Fibroblast of skin of left biceps (primary cell): ENCODE results near the gene EXD1.

ENCODE experiments used
- DNase-seq, 2 experiments: peaks; one replicate each; pipeline ENCODE4 v3.0.0-alpha.2; 2013; ENCODE audit warnings: low read depth in 2 of 2

The EXD1 gene

DNA sequence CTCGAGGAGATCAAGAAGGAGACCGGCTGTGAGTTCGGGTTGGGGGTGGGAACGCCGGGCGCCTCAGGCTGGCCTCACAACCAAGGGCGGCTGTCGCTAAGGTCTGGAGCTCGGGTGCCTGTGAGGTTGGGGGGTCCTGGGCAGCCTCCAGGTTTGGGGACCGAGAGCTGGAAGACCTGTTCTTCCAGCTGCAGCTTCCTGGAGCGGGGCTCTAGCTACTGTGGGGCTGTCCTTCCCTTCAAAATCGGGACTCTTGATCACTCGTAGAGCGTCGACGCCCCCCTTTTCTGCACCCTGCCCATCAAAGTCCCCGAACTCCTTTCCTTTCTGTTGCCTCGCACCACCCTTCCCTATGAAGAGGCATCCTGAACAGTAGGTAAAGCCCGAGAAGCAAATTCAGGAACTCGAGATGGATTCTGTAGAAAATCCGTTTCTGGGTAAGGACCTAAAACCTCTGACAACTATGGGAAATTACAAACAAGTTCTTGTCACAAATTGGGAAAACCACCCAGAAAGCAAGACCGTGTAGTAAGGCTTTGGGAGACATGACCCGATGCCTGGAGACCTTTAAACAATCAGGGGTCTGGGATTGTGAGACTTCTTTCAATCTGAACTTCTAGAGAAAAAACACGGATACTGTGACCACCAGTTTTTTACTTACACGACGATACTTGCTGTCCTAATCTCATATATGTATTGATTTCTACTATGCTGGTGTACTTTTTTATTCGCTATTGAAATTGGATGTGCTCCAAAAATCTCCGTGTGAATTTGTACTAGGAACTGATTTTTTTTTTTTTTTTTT lies 1.1 kb upstream of the EXD1 start:
- DNase-seq = no peak

DNA sequence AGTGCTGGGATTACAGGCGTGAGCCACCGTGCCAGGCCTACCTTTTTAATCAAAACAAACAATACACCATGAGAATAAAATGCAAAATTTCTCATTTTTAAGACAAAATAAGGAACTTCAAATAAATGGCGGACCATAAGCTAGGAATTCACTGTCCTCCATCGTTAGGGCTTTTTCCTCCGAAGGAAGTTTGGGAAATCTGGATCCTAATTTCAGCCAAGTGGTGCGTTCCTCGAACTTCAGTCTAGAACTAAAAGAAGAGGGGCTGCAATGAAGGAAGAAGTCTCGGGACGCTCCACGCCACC lies 260 bp downstream of the EXD1 start:
- DNase-seq = no peak

DNA sequence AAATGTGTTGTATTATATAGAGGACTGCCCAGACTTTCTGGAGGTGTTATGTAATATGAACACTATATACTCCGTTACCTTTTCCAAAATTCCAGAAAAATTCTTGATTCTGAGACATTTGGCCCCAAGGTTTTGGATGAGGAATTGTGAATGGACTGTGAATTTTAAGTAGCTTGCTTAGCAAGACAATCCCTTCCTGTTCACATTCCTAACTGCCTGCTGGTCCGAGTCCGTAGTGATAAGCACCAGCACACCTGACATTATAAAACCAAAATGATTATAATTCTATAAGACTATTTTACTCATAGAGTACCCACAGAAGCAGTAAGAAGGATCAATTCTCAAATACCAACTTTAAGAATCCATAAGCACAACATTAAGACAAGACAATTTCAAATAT lies 11.2 kb downstream of the EXD1 start:
- DNase-seq = no peak

DNA sequence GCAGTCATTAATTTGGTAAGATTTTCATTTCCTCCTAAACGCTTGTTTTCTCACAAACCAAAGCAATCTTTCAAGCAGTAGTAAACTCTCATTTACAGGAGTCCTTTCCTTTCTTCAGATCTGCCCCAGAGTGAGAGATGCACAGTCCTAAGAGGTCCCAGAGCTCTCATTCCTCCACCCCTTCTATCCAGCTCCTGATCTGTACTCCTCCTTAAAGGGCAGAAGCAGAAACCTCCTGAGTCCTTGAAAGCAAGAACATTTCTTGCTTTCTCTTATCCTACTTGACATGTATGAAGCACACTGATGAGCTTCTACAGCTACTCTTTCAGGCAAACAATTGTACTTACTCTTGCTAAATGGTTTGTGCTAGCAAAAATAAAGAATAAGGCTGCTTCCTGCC lies 11.7 kb downstream of the EXD1 start:
- DNase-seq = no peak

DNA sequence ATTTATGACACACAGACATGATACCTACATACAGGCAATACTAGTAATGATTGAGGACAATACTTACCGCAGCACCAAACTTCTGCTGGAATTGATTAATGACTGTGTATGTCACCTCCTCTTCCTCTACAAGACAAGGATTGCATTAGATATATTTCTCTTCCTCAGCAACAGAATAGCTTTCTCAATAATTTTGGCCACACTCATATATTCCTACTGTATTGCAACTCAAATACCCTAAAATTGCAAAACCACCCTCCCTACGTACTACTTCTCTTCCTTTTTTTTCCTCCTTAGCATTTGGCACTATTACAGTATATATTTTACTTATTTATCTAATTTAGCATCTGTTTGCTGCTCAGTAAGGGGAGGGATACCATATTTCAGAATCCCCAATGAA lies 14.8 kb downstream of the EXD1 start:
- DNase-seq = no peak

DNA sequence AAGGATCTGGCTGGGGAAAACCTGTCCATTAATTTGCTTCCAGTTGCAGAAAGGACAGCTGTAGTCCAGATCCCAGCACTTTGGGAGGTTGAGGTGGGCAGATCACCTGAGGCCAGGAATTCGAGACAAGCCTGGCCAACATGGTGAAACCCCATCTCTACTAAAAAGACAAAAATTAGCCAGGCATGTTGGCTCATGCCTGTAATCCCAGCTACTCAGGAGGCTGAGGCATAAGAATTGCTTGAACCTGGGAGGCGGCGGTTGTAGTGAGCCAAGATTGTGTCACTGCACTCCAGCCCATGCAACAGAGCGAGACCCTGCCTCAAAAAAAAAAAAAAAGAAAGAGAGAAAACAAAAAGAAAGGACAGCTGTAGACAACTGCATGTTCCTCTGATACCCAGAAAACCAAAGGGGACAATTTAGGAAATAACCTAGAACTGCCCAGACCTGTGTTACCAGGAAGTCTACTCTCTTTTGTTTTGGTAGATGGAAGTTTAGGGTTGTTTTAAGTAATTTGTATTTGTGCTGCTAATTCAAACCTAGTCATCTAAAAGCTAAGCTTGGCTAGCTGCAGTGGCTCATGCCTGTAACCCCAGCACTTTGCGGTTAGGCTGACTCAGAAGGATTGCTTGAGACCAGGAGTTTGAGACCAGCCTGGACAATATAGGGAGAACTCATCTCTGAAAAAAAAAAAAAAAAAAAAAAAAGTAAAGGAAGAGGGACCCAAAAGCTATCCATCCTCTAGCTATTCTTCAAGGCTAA lies 22.7 kb downstream of the EXD1 start:
- DNase-seq = no peak

DNA sequence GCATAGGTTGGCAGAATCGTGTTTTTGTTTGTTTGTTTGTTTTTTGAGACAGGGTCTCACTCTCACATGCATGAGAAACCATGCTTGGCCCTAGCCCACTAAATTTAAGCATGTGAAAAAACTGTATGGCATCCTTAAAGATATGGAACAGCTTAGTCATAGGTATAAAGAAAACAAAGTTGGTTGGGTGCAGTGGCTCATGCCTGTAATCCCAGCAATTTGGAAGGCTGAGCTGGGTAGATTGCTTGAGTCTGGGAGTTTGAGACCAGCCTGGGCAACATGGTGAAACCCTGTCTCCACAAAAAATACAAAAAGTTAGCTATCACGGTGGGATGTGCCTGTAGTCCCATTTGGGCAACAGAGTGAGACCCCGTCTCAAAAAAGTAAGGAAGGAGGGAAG lies 25.2 kb downstream of the EXD1 start:
- no peak for DNase-seq

DNA sequence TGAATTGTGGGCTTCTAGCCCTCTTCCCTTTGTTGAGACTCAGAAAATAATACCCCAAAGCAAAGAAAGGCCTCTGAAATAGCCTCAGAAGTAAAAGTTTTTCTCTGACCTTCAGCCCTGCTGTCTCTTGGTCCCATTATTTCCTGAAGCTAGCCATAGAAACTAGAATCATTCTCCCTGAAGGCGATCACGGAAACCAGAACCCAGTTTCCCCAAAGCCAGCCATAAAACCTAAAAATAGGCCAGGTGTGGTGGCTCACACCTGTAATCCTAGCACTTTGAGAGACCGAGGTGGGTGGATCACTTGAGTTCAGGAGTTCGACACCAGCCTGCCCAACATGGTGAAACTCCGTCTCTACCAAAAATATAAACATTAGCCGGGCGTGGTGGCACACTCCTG lies 27.2 kb downstream of the EXD1 start:
- DNase-seq = no peak

DNA sequence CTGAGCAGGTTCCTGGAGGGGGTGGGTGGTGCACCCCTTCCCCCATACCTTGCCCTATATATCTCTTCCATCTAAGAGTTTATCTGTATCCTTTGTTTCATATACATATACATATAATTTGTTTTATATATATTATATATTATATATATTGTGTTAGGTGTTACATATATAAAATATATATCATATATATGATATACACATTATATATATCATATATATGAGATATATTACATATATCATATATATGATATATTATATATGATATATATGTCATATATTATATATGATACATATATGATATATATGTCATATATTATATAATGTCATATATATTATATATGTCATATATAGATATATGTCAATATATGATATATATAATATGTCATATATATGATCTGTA lies 31.1 kb downstream of the EXD1 start:
- DNase-seq = no peak

DNA sequence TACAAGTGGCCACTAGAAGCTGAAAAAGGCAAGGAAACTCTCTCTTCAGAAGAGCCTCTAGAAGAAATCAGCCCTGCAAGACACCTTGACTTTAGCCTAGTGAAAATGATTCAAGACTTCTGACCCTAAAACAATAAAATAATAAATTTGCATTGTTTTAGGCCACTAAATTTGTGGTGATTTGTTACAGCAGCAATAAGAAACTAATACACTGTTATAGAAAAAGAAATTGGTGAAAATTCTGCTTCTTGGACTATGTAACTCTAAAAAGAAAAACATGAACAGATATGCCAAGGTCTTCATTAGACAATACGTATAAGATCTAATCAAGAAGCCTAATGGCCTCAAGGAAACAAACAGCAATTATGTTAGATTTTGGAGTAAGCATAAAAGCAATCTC lies 36.1 kb downstream of the EXD1 start:
- DNase-seq = no peak

DNA sequence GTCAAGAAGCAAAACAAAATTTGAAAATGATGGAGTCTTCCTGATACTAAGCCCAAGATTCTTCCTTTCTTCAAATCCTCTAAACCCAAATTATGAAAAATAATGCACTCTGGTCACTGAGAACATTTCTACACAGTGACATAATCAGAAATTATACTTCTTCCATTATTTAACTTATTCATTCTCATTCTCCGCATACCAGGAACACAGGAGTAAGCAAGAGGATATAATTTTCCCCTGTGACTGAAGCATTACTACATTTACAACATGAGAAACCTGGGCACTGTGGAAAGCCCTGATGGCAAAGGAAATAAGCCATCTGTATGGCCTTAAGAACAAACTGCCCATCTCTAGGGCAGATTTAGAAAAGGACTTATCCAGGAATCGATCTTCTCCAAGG lies 47.0 kb downstream of the EXD1 start:
- no peak for DNase-seq

DNA sequence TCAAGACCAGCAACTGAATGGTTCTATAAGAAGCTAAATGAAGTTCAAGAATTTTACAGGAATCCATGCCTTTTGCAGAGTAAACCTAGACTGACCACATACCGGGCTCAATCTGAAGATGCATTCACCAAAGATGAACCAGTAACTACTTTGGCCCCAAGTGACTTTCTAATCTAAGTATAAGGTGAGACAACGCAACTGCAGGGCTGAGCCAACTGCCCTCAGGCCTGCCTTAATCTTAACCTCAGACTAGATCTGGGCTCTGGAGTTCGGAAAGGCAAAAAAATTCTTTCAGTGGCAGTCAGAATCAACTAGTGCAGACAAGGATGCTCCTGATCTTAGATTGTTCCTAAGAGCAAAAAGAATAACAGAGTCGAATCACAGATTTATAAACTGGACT lies 48.3 kb downstream of the EXD1 start:
- no peak for DNase-seq

DNA sequence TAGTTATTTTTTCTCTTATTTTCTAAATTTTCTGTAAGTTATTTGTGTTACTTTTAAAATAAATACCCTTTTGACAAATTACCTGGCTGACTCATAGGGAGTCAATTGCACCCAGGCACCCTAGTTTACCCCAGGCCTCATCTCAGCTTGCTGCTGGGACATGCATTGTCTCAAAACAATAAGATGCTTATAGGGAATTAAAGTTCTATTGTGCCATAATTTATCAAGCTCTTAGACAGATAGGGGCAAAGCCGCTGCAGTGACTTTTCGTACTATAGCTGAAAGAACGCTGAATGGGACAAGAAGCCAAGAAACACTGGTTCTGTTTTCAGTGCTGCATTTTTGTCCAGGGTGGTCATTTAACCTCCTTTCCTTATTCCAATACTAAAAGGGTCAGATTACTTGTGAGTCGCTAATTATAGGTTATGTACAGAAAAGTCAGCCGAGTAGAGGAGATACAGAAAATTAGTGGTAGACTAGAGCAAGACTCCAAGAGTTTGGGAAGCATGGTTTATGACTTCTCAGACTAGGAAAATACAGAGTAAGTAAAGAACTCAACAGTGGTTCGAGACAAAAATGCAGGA lies 50.3 kb downstream of the EXD1 start:
- no peak for DNase-seq

DNA sequence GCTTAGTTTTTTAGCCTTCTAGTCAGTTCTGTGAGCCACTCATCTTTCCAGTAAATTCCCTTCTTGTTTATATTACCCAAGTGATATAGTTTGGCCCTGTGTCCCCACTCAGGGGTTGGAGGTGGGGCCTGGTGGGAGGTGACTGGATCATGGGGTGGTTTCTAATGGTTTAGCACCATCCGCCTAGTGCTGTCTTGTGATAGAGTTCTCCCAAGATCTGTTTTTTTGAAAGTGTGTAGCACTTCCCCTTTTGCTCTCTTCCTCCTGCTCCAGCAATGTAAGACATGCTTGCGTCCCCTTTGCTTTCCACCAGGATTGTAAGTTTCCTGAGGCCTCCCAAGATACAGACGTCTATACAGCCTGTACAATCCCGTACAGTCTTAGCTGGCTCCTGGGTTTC lies 60.8 kb downstream of the EXD1 start:
- no peak for DNase-seq

DNA sequence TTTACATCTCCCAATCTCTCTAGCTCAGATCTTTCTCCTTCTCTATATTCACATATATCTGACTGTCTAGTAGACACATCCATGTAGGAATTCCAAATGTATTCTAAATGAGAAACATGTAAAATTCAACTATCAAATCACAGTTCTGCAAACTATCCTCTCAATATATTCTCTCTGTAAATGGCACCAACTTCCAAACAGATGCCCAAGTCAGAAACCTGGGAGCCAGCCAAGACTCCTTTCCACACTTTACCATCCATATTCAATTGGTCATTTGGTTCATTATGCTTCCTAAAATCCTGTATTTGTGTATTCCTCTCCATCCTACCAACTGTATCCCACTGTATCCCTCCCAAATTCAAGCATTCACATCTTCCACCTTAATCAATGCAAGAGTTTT lies 61.5 kb downstream of the EXD1 start:
- no peak for DNase-seq

DNA sequence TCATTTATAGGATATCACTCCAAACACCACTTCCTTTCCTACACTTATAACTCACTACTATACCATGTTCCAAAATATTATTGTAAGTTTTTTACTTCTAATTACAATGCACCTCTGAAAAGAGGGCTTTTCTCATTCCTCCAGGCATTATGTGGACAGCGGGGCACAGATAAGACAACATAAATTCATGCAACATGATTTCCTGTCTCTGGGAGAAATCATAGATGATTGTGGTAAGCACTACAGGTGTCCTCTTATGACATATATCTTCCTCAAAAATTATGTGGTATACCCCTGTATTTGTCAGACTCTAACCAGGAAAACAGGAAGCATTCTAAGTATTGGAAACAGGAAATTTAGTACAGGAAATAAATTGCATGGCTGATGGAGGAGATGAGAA lies 68.8 kb downstream of the EXD1 start:
- DNase-seq = no peak

DNA sequence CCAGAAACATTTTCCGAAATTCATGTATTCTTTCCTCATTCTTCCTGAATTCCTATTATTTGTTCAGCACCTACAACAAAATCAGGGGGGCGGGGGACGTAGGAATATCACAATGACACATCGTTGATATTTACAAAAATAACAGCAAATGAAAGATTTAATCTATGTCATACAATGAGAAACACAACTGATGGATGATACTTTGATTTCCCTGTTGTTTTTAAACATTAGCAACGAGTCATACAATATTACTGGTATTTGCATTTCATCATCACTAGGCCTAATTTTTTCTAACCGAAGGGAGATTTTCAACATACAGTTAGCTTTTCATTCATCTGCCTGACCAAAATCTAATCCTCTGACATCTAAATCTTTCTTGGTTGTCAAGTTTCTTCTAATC lies 69.2 kb downstream of the EXD1 start:
- peak; percentile 15 to 19 for DNase-seq

DNA sequence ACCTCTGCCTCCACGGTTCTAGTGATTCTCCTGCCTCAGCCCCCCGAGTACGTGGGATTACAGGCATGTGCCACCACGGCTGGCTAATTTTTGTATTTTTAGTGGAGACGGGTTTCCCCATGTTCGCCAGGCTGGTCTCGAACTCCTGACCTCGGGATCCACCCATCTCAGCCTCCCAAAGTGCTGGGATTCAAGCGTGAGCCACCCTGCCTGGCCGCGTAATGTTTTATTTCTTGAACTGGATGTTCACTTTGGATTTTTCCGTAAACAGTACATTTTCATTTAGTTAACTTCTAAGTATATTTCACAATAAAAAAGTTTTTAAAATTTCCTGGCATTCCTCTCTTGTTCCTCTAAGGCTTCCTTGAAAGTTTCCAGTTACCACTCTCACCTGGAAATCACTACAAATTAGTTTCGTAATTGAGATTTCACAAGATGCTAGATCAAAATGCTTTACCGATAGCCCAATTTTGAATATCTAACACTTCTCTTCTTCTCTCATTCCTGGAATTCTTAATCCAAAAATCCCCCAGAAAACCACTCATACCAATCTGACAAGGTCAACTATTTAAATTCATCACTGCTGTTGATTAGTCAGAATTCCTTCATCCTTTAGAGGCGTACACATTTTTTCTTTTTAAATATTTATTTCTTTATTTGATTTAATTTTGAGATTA lies 69.8 kb downstream of the EXD1 start:
- peak; percentile 20 to 29 for DNase-seq

DNA sequence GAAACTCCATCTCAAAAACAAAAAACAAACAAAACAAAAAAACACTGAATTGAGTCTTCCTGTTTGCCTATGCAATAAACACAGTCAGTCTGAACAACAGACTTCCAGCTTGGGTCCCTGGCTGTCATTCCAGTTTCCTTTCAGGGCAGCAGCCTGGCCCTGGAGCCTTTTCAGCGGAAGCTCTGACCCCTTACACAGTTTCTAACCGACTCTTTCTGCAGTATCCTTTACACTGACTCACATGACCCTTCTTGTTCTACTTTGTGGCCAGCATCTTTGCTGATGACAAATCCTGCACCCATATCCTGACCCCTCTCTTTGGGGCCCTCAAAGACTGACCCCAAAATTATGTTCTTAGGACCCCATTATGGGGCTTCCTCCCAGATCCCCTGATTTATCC lies 76.1 kb downstream of the EXD1 start:
- DNase-seq = no peak

DNA sequence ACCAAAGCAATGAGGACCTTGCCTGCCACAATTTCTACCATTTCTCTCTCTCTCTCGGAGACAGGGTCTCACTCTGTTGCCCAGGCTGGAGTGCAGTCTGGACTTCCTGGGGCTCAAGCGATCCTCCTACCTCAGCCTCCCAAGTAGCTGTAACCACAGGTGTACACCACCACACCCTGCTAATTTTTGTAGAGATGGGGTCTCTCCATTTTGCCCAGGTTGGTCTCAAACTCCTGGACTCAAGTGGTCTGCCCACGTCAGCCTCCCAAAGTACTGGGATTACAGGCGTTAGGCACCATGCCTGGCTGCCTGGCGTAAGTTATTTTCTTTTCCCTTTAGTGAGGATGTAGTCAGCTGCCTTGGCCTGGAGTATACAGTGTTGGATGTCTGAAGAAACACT lies 76.8 kb downstream of the EXD1 start:
- no peak for DNase-seq

DNA sequence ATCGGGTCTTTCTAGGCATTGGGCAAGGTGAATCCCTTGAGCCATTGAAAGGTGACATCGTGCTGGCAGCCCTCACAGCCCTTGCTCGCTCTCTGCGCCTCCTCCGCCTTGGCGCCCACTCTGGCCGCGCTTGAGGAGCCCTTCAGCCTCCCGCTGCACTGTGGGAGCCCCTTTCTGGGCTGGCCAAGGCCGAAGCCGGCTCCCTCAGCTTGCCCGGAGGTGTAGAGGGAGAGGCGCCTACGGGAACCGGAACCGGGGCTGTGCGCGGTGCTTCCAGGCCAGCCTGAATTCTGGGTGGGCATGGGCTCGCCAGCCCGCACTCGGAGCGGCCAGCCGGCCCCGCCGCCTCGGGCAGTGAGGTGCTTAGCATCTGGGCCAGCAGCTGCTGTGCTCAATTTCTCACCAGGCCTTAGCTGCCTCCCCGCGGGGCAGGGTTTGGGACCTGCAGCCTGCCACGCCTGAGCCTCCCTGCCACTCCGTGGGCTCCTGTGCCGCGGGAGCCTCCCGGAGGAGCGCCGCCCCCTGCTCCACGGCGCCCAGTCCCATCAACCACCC lies 79.0 kb downstream of the EXD1 start:
- DNase-seq = no peak

DNA sequence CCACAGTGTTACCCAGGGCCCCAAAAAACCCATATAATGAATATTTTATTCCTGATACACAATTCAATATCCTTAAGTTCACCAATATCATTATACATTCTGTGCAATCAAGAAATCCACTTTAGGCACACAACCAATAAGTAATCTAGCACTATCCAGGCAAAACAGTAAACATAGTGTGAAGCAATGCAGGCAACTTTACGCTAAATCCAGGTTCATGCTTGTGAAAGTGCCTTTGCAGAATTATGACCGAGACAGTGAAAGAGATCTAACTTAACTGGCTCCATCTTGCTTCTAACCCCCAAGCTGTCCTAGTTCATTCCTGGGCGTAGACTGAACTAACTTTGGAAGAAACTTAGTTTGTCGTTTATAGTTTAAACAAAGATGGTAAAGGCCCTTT lies 80.3 kb downstream of the EXD1 start:
- DNase-seq = no peak
